ENCODE measurements around the gene TGIF2. TPM values are rescaled to one million over a fixed set of nuclear protein-coding genes. Genes with fewer than 3 reads are reported as not detected.

Gene TGIF2
- total and polyA plus RNA-seq, 2 of the 13 experiments (the other 11 are each of a cell fraction or from before 2014, with no cell fraction given), result 41.3 to 53.9 TPM

GRCh38 chr20:36548006-36548315 lies 25.4 kb upstream of the TGIF2 start (continued):
- no peak for TF ChIP-seq ZZZ3 (CRISPR knock-in tag; IDR thresholded peaks at IDR 0.05; ENCODE audit: borderline replicate concordance)
- TF ChIP-seq ATF7 (IDR thresholded peaks at IDR 0.05), result no peak
- no peak for TF ChIP-seq ATF7 (CRISPR knock-in tag; IDR thresholded peaks at IDR 0.05)
- no peak for TF ChIP-seq ZNF432 (CRISPR knock-in tag; IDR thresholded peaks at IDR 0.05; ENCODE audit: borderline replicate concordance)

GRCh38 chr20:36548704-36549627 lies 24.4 kb upstream of the TGIF2 start:
- TF ChIP-seq ZNF362 (CRISPR knock-in tag; IDR thresholded peaks at IDR 0.05; ENCODE audit: borderline replicate concordance) (no peak), ZBTB43 (CRISPR knock-in tag; conservative IDR thresholded peaks at IDR 0.05) (no peak), BCL3 (CRISPR knock-in tag; IDR thresholded peaks at IDR 0.05) (no peak), ZC3H13 (CRISPR knock-in tag; IDR thresholded peaks at IDR 0.05) (0 out of 2 replicates have a peak, but pooled peaks have one; percentile 34), ZBTB39 (CRISPR knock-in tag; IDR thresholded peaks at IDR 0.05) (no peak), PHF8 (CRISPR knock-in tag; IDR thresholded peaks at IDR 0.05) (no peak)
- POLR2A ChIA-PET, result interaction anchor here (1.4 kb wide), 1 partner anchor 56 kb away, joined by 3 read pairs; the partner anchor contains the start of gene RAB5IF
- WGBS (ENCODE audit: low lambda C conversion rate), result 74% methylated on average over 23 of the region's 23 CpGs

More at GRCh38 chr20:36548704-36549627, 24.4 kb upstream of the TGIF2 start:
- Histone ChIP-seq H3K9ac (ENCODE audit: insufficient read depth, low read depth, low read length) (no peak overlapping the region; the same call in 1 of the 2 replicates), H3K36me3 (replicated peaks in 1 of 2; ENCODE audit: control insufficient read depth in 1 of 2, insufficient read depth in 2 of 2, low read length in 2 of 2) (no peaks in the 10 kb centered on the region), H4K20me1 (ENCODE audit: insufficient read depth, low read length) (no peaks in the 10 kb centered on the region), H3K4me1 (ENCODE audit: insufficient read depth, low read length) (peaks cover 52% of the 10 kb centered on the region), H3K4me3 (replicated peaks in 1 of 3; ENCODE audit: insufficient read depth in 1 of 3, low read depth in 2 of 3, low read length in 3 of 3) (no peak overlapping the region), H3K4me2 (ENCODE audit: low read depth, low read length) (no peak overlapping the region), H3K27ac (ENCODE audit: extremely low read length, insufficient read depth, low read length) (no peak overlapping the region), H3K79me2 (ENCODE audit: insufficient read depth, low read length) (no peaks in the 10 kb centered on the region), H3K27me3 (ENCODE audit: control insufficient read depth in 1 of 2, insufficient read depth in 2 of 2, low read length in 2 of 2) (no peaks in the 10 kb centered on the region), H3K9me3 (ENCODE audit: low read length) (no peaks in the 10 kb centered on the region), H2AFZ (ENCODE audit: low read length) (no peak overlapping the region)
- FAIRE-seq (no peak), ATAC-seq (no peak), DNase-seq (ENCODE audit: low spot score) (no peak)
- in situ Hi-C loops (cut with HindIII; ENCODE audit: extremely low pct_ligation_motif_present, low pct_unique_long_range_greater_than_20kb), result no loop called here
- BruUV-seq (replicated peaks), result no TSS peak
- intact Hi-C loops (cut with micrococcal nuclease; ENCODE audit: unreplicated experiment), result no loop called here
- CTCF ChIA-PET (ENCODE audit: low intra/inter-chr PET ratio, low total read pairs), result no interaction called here
